ENCODE measurements around the gene TMEM97.

The TMEM97 gene

DNA sequence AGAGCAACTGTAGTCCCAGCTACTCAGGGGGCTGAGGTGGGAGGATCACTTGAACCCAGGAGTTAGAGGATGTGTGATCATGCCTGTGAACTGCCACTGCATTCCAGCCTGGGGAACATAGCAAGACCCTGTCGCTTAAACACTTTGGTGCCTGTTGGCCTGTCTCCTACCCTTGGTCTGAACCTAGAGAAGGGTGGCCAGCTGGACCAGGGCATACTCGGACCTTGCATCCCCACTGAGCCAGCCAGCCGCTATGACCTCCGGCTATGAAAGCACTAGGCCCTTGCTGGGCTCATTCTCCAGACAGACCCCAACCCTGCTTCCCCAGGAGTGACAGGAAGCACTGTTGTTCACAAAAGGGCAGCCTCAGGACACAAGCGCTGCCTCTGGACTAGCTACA, 11.7 kb downstream of the TMEM97 start:
- WGBS (ENCODE audit: extremely low coverage, insufficient coverage, low lambda C conversion rate), result no CpG with 5 or more reads among the region's 5 CpGs
- H2BK120ac ChIP-seq (ENCODE audit: low read depth, low read length), result no peak overlapping the region
- peaks cover 11% of the 10 kb centered on the region for H3K79me1 ChIP-seq (ENCODE audit: low read length)
- no peak overlapping the region for H4K8ac ChIP-seq (ENCODE audit: low read depth, low read length)
- no peak overlapping the region for H3K4me3 ChIP-seq (ENCODE audit: low read length)
- no peak overlapping the region for H3K27ac ChIP-seq (ENCODE audit: low read depth, low read length)
- DNase-seq, result no peak
- H3K4me1 ChIP-seq (ENCODE audit: control insufficient read depth, low read depth, low read length), result peaks cover 6% of the 10 kb centered on the region
- peaks cover 11% of the 10 kb centered on the region for H3K36me3 ChIP-seq (ENCODE audit: control insufficient read depth, insufficient read depth, low read length)
- no peak overlapping the region for H2BK15ac ChIP-seq (replicated peaks; ENCODE audit: low read depth)
- H3K27me3 ChIP-seq (ENCODE audit: insufficient read depth, low read length, poor library complexity), result no peaks in the 10 kb centered on the region
- no peak overlapping the region for H3K23ac ChIP-seq (ENCODE audit: low read length)
- H3K9ac ChIP-seq (ENCODE audit: low read length), result no peak overlapping the region
- H3K4me2 ChIP-seq (ENCODE audit: low read length), result no peak overlapping the region
- no peak overlapping the region for H3K56ac ChIP-seq (ENCODE audit: low read length)
- H2BK5ac ChIP-seq (ENCODE audit: low read length), result no peak overlapping the region
- H3K79me2 ChIP-seq (ENCODE audit: control insufficient read depth, insufficient read depth, low read length), result peaks cover 3% of the 10 kb centered on the region
- no peak overlapping the region for H3K4ac ChIP-seq (ENCODE audit: low read depth, low read length)
- no peak overlapping the region for H2AK5ac ChIP-seq (ENCODE audit: low read length)
- no peak overlapping the region for H4K5ac ChIP-seq (ENCODE audit: low read length)
- H3K18ac ChIP-seq (ENCODE audit: low read length), result no peak overlapping the region

DNA sequence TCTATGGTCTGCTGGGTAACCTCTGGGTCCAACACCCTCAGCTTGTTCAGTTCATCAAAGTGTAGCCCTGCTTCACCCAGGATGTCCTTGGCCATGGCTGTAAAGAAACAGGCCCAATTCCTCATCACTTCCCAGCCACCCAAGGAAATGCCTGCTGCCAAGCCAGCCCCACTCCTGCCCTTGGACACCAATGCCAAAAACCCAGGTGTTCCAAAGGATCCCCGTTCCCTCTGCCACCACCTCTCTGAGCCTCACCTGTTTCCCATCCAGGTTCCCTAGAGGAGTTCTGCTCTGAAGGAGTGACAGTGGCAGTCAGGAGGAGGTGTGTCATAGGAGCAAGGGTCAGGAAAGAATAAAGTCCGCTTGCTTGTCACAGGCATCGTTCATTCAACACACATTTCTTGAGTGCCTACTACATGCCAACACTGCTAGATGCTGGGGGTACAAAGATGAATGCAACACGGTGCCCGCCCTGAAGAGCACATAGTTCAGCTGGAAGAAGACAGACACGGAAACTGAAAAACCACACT, 13.0 kb downstream of the TMEM97 start:
- H3K56ac ChIP-seq (ENCODE audit: low read length), result no peak overlapping the region
- peaks cover 6% of the 10 kb centered on the region for H3K36me3 ChIP-seq (ENCODE audit: control insufficient read depth, insufficient read depth, low read length)
- H2BK15ac ChIP-seq (replicated peaks; ENCODE audit: low read depth), result no peak overlapping the region

DNA sequence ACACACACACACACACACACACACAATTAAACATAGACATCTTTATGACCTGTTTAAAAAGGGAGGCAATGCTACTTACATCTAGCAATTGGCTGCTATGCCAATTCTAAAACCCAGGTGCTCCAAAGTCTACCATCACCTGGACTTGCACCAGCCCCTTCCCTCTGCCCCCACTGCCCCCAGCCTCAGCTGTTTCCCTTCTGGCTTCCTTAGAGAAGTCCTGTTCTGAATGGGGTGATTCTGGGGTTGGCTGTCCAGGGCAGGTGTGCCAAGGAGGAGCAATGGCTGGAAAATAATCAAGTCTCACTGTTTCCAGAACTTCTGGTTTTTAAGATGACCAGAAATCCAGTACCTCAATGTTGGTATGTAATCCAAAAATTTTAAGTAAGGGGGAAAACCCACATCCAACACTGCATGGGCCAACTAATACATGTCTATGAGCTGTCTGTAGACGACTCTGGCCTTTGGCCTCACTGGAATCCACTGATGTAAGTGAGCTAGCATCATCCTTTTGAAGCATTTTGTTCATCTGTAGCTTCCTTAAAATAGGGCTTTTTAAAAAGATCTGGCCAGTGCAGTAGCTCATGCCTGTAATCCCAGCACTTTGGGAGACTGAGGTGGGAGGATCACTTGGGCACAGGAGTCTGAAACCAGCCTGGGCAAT, 14.2 kb downstream of the TMEM97 start:
- Histone ChIP-seq H2BK120ac (ENCODE audit: low read depth, low read length) (no peak overlapping the region), H3K27ac (ENCODE audit: low read depth, low read length) (no peak overlapping the region)
- WGBS (ENCODE audit: extremely low coverage, insufficient coverage, low lambda C conversion rate), result no CpG with 5 or more reads among the region's 1 CpG

More for the DNA sequence above, 13.0 kb downstream of the TMEM97 start:
- H3K4me1 ChIP-seq (ENCODE audit: control insufficient read depth, low read depth, low read length), result peaks cover 9% of the 10 kb centered on the region
- H3K27me3 ChIP-seq (ENCODE audit: insufficient read depth, low read length, poor library complexity), result no peaks in the 10 kb centered on the region
- H3K9ac ChIP-seq (ENCODE audit: low read length), result no peak overlapping the region
- no peak overlapping the region for H2BK5ac ChIP-seq (ENCODE audit: low read length)
- H4K8ac ChIP-seq (ENCODE audit: low read depth, low read length), result no peak overlapping the region
- DNase-seq, result no peak
- no peak overlapping the region for H3K27ac ChIP-seq (ENCODE audit: low read depth, low read length)
- peaks cover 9% of the 10 kb centered on the region for H3K79me1 ChIP-seq (ENCODE audit: low read length)
- no peak overlapping the region for H3K4me3 ChIP-seq (ENCODE audit: low read length)
- no peak overlapping the region for H4K5ac ChIP-seq (ENCODE audit: low read length)
- WGBS (ENCODE audit: extremely low coverage, insufficient coverage, low lambda C conversion rate), result no CpG with 5 or more reads among the region's 6 CpGs
- no peak overlapping the region for H3K23ac ChIP-seq (ENCODE audit: low read length)
- no peak overlapping the region for H3K4ac ChIP-seq (ENCODE audit: low read depth, low read length)
- no peak overlapping the region for H3K18ac ChIP-seq (ENCODE audit: low read length)
- no peak overlapping the region for H3K4me2 ChIP-seq (ENCODE audit: low read length)
- peaks cover 5% of the 10 kb centered on the region for H3K79me2 ChIP-seq (ENCODE audit: control insufficient read depth, insufficient read depth, low read length)
- no peak overlapping the region for H2AK5ac ChIP-seq (ENCODE audit: low read length)
- H2BK120ac ChIP-seq (ENCODE audit: low read depth, low read length), result no peak overlapping the region

DNA sequence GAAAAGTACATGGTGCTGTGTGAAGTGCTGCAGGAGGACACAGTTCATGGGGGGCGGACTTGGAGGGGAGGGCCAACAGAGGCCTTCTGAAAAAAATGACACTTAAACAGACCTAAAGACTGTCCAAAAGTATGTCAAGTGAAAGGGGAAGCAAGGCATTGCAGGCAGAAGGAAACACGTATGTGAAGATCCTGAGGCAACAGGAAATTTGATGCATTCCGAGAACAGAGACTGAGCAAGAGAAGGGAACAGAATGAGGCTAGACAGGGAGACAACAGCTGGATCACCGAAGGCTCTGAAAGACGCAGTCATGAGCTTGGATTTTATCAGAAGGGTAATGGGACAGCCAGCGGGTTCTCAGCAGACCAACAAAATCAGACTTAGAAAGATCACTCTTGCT, 15.2 kb downstream of the TMEM97 start:
- Histone ChIP-seq H3K18ac (ENCODE audit: low read length) (no peak overlapping the region), H3K4me3 (ENCODE audit: low read length) (no peak overlapping the region), H4K8ac (ENCODE audit: low read depth, low read length) (no peak overlapping the region), H2AK5ac (ENCODE audit: low read length) (no peak overlapping the region), H2BK120ac (ENCODE audit: low read depth, low read length) (no peak overlapping the region), H4K5ac (ENCODE audit: low read length) (no peak overlapping the region), H3K9ac (ENCODE audit: low read length) (no peak overlapping the region), H2BK15ac (replicated peaks; ENCODE audit: low read depth) (no peak overlapping the region), H3K4me1 (ENCODE audit: control insufficient read depth, low read depth, low read length) (peaks cover 9% of the 10 kb centered on the region), H2BK5ac (ENCODE audit: low read length) (no peak overlapping the region), H3K79me2 (ENCODE audit: control insufficient read depth, insufficient read depth, low read length) (peaks cover 18% of the 10 kb centered on the region), H3K27me3 (ENCODE audit: insufficient read depth, low read length, poor library complexity) (no peaks in the 10 kb centered on the region), H3K36me3 (ENCODE audit: control insufficient read depth, insufficient read depth, low read length) (peaks cover 2% of the 10 kb centered on the region), H3K27ac (ENCODE audit: low read depth, low read length) (no peak overlapping the region), H3K79me1 (ENCODE audit: low read length) (peaks cover 14% of the 10 kb centered on the region), H3K23ac (ENCODE audit: low read length) (no peak overlapping the region), H3K56ac (ENCODE audit: low read length) (no peak overlapping the region), H3K4me2 (ENCODE audit: low read length) (no peak overlapping the region), H3K4ac (ENCODE audit: low read depth, low read length) (no peak overlapping the region)
- no peak for DNase-seq
- WGBS (ENCODE audit: extremely low coverage, insufficient coverage, low lambda C conversion rate), result no CpG with 5 or more reads among the region's 6 CpGs

More for the DNA sequence above, 14.2 kb downstream of the TMEM97 start:
- H3K4me3 ChIP-seq (ENCODE audit: low read length), result no peak overlapping the region
- no peak overlapping the region for H4K5ac ChIP-seq (ENCODE audit: low read length)
- H3K4me1 ChIP-seq (ENCODE audit: control insufficient read depth, low read depth, low read length), result peaks cover 9% of the 10 kb centered on the region
- H3K56ac ChIP-seq (ENCODE audit: low read length), result no peak overlapping the region
- H3K23ac ChIP-seq (ENCODE audit: low read length), result no peak overlapping the region
- peaks cover 11% of the 10 kb centered on the region for H3K79me1 ChIP-seq (ENCODE audit: low read length)
- no peaks in the 10 kb centered on the region for H3K27me3 ChIP-seq (ENCODE audit: insufficient read depth, low read length, poor library complexity)
- H4K8ac ChIP-seq (ENCODE audit: low read depth, low read length), result no peak overlapping the region
- no peak overlapping the region for H3K4me2 ChIP-seq (ENCODE audit: low read length)
- no peak for DNase-seq
- H3K79me2 ChIP-seq (ENCODE audit: control insufficient read depth, insufficient read depth, low read length), result peaks cover 12% of the 10 kb centered on the region
- H2BK5ac ChIP-seq (ENCODE audit: low read length), result no peak overlapping the region
- no peak overlapping the region for H3K18ac ChIP-seq (ENCODE audit: low read length)
- H3K4ac ChIP-seq (ENCODE audit: low read depth, low read length), result no peak overlapping the region
- peaks cover 4% of the 10 kb centered on the region for H3K36me3 ChIP-seq (ENCODE audit: control insufficient read depth, insufficient read depth, low read length)
- no peak overlapping the region for H2AK5ac ChIP-seq (ENCODE audit: low read length)
- H2BK15ac ChIP-seq (replicated peaks; ENCODE audit: low read depth), result no peak overlapping the region
- H3K9ac ChIP-seq (ENCODE audit: low read length), result no peak overlapping the region

DNA sequence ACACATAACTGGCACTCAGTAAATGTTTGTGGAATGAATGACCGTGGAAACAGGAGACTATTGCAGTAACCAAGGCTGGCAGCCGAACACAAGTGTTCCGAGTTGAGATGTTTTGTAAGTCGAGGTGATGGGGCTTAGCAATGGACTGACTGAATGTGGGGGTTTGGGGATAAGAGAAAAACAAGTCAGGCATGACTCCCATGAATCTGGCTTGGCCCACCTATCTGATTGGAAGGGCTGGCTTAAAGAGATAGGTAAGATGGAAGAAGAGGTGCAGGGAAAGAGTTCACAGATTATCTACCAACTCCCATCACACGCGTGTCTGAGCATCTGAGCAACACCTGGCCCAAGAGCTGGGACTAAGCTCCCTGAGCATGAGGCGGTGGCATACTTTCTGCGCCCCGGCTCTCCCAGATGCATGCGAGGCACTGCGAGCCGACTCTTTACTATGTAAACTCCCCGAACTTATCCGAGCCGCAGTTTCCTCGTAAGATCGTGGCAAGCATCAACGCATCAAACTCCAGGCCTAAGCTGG, 15.7 kb downstream of the TMEM97 start:
- Histone ChIP-seq H3K79me2 (ENCODE audit: control insufficient read depth, insufficient read depth, low read length) (peaks cover 18% of the 10 kb centered on the region), H2BK5ac (ENCODE audit: low read length) (no peak overlapping the region), H3K27me3 (ENCODE audit: insufficient read depth, low read length, poor library complexity) (no peaks in the 10 kb centered on the region), H3K4me2 (ENCODE audit: low read length) (peak overlapping the region; percentile 81), H2AK5ac (ENCODE audit: low read length) (no peak overlapping the region), H3K36me3 (ENCODE audit: control insufficient read depth, insufficient read depth, low read length) (no peaks in the 10 kb centered on the region), H3K18ac (ENCODE audit: low read length) (no peak overlapping the region), H3K79me1 (ENCODE audit: low read length) (peaks cover 16% of the 10 kb centered on the region), H2BK120ac (ENCODE audit: low read depth, low read length) (no peak overlapping the region), H3K4ac (ENCODE audit: low read depth, low read length) (no peak overlapping the region), H4K8ac (ENCODE audit: low read depth, low read length) (no peak overlapping the region), H3K23ac (ENCODE audit: low read length) (no peak overlapping the region), H3K56ac (ENCODE audit: low read length) (peak overlapping the region; percentile 84), H2BK15ac (replicated peaks; ENCODE audit: low read depth) (no peak overlapping the region), H3K4me3 (ENCODE audit: low read length) (peak overlapping the region; percentile 54), H3K4me1 (ENCODE audit: control insufficient read depth, low read depth, low read length) (peaks cover 9% of the 10 kb centered on the region), H3K9ac (ENCODE audit: low read length) (peak overlapping the region; percentile 76), H4K5ac (ENCODE audit: low read length) (no peak overlapping the region), H3K27ac (ENCODE audit: low read depth, low read length) (no peak overlapping the region)
- no peak for DNase-seq
- no CpG with 5 or more reads among the region's 18 CpGs for WGBS (ENCODE audit: extremely low coverage, insufficient coverage, low lambda C conversion rate)
